T-helper 1 cell (primary cell): Measurements from ENCODE around the gene HDAC4.
A peak's percentile ranks its signal among the peaks of the same experiment; 100 is the strongest.

ENCODE experiments used
- DNase-seq, 5 donors: peaks; one replicate each; pipeline ENCODE4 v3.0.0-alpha.2; 2012 to 2020

HDAC4 gene

DNA sequence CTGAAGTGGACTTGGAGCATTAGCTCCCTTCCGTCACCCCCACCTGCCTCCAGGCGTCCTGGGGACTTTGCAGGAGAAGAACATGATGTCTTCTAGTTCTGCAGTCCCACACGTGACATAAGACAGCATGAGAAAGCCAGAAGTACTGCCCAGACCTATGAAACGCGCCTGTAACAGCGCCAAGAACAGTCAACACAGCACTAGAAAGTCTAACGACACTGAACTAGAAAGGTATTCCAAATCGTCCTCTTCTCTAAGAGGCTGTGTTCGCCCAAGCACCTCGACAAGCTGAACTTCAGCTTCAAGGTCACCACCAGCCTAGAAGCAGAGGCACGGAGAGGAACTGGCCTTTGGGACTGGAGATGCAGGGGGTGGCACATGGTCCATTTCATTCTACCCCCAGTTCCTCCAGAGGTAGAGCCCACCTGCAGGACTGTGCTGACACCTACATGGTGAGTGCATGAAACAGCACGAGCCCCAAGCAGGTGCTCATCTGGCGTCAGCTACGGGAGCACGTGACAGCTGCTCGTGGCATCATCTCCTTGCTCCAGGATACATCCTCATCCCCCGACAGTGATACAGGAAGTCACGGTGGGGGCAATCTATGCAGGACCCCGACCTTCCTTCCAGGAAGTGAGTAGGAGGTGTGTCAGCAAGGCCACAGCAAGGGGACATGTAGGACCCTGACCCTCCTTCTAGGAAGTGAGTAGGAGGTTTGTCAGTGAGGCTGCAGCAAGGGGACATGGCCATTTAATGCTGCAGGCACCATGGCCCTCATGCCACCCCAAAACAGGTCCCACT lies 3.7 kb downstream of the HDAC4 start:
- peak in 3 of 5 donors; percentile 17 to 35 (median 22) for DNase-seq

GRCh38 chr2:239395524-239395923 lies 5.3 kb downstream of the HDAC4 start:
- DNase-seq, result no peak

GRCh38 chr2:239394978-239395377 lies 5.8 kb downstream of the HDAC4 start:
- no peak for DNase-seq

GRCh38 chr2:239394346-239394945 lies 6.4 kb downstream of the HDAC4 start:
- no peak for DNase-seq

DNA sequence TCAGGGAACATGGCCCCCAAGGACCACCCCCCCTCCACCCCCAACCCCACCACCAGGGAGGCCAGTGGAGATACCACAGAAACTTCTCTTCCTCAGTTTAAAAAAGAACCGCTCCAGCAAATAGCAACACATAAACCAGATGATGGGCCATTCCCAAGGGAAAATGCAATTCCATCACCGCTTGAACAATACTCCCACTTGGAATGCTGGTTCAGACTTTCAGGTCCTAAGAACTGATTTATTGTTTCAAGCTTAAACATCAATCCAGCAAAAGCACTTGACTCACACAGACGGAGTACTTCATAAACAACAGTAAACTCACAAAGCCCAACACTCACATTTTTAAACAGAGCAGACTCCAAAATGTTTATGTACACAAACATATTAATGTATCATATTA lies 6.9 kb downstream of the HDAC4 start:
- DNase-seq, result no peak

- no peak for DNase-seq
Observed at GRCh38 chr2:239393388-239393940, 7.4 kb downstream of the HDAC4 start.

DNA sequence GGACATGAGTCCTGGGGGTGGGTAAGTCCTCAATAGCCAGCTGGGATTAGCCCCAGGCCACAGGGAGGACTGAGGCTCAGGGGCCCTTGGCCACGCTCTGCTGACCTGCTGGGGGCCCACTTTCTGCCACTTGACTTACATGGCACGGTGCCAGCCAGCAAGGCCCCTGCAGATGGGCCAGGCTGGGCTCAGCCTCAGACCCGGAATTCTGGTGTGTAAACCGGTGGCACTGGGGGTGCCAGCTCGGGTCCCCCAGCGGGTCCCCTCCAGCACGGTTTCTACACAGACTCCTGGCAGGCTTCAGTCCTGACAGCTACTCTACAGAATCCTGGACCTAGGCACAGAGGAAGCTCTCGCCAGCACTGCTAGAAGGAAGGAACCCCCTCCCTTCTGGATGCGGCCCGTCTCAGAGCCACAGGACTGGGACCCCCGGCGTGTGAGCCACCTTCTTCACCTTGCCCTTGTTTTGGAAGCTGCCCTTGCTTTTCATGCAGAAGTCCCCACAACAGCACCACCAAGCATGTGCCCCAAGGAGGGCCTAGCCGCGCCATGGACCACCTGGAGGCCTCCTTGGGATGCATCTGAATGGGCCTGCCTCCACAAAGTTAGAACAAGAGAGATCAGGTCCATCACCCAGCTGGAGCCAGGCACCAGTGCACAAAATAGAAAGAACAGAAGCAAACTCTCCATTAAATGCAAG lies 8.0 kb downstream of the HDAC4 start:
- no peak for DNase-seq

DNA sequence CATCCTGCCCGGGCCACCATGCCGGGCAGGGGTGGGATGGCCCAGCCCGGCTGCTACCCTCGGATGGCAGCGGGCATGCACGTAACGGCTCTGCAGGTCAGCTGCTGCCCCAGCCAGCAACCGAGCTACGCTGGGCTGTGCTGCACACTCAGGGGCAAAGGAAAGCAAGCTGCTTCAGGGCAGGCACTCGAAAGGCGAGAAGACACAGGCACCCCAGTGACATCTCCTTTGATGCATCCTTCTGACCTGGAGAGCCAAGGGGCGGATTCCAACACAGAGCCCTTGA lies 8.8 kb downstream of the HDAC4 start:
- no peak for DNase-seq

DNA sequence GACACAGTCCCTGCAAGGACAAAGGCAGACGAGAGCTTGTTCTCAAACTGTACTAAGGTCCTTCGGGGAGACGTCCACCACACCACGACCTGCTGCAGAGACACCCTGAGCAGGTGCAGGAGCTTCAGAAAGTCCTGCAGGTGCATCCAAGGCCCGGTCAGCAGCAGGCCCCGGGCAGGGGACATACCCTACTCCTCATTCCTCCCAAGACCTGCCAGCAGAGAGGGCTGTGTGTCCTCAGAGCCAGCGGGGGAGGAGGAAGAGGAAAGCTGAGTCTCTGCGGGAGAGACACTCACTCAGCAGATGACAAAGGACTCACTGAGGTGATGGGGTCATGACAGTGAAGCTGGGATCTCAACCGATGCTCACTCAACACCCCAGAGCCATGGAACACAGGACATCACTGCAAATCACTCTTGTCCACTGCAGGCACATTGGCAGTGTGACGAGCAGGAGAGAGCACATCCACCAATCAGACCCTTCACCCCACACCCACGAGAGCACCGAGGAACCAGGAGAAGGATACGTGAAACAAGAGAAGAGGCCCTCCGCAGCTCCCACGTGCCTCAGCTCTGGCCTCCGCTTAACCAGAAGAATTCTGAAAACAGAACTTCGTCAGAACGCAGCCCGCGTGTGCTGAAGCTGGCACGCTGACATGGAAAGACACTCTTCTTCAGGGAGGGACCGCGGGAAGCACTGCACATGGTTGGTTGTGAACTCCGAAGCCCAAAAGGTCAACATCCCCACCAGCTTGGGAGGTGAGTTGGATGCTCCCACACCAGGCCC lies 9.3 kb downstream of the HDAC4 start:
- no peak for DNase-seq

- DNase-seq, result no peak
Observed at GRCh38 chr2:239390546-239391285, 10.1 kb downstream of the HDAC4 start.

DNA sequence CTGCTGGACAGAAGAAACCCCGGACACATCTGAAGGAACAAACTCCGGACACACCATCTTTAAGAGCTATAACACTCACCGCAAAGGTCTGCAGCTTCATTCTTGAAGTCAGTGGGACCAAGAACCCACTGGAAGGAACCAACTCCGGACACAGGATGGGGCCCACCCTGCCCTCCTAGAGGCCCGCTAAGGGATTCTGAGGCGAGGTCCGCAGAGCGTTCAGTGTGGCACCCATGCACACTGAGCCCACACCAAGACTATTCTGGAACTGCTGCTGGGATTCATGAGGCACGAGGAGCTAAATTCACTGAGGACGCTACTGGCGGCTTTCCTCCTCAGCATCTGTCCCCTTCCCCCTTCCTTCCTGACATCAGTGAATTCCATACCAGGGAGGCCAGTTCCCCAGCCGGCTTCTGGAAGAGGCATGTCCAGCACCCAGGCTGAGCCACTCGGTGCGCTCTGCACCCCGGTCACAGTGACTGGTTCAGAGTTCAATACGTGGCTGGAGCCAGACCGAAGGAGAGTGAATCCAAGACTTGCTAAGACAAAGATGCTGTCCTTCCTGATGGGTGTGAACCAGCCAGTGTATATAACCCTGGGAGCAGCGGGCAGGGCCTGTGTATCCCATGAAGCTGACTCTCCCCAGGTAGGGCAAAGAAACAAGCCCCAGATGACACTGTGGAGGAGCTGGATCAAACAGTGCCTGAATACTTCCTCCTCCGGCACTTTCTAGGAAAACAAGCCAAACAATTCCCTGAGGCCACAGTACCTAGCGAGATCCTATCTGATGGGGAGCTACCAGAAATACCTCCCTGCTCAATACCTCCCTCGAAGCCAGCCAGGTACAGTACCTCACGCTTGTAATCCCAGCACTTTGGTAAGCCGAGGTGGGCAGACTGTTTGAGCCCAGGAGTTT lies 11.1 kb downstream of the HDAC4 start:
- DNase-seq, result no peak

GRCh38 chr2:239388236-239389151 lies 12.3 kb downstream of the HDAC4 start:
- no peak for DNase-seq

DNA sequence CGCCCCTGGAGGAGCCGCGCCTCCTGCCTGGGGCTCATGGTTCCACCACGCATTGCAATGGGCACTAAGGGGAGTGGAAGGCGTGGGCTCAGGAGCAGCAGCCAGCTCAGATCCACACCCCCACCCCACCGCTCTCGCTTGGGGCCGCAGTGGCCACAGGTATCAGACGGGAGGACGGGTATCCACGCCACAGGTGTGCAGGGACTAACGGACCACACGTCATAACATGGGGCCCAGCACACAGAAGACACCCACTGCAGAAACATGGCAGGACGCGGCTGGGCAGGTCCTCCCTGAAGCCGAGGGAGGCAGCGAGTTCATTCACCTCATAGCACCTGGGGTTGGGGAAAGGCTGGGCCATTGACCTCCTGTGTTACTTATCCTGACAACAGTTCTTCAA lies 13.0 kb downstream of the HDAC4 start:
- DNase-seq, result no peak

GRCh38 chr2:239386872-239387445 lies 13.9 kb downstream of the HDAC4 start:
- DNase-seq, result no peak

DNA sequence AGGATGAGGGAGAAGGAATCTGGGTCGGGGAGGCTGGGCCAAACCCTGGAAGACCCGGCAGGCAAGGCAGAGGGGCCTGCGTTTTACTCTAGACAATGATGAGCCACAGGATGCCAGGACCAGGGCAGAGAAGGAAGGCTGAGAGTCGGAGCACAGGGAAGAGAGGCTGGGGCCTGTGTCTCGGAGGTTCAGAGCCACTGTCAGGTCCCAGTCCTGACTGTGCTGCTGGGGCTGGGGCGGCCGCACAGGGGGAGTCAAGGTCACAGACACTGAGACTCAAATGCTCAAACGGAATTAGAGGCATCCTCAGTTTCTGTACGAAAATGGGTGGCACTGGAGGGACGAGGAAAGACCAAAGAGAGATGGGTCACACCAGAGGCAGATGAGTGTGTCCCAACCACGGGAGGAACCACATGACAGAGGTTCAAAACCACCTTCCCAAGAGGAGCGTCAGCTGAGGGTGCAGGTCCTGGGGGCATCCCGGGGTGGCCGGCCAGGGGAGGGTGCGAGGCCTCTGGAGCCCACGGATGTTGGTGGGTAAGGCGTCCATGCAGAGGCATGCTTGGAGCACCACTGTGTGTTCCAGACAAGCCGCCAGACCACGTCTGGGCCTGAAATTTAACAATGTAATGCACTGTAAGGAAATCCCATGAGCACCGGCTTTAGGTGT lies 14.7 kb downstream of the HDAC4 start:
- no peak for DNase-seq

DNA sequence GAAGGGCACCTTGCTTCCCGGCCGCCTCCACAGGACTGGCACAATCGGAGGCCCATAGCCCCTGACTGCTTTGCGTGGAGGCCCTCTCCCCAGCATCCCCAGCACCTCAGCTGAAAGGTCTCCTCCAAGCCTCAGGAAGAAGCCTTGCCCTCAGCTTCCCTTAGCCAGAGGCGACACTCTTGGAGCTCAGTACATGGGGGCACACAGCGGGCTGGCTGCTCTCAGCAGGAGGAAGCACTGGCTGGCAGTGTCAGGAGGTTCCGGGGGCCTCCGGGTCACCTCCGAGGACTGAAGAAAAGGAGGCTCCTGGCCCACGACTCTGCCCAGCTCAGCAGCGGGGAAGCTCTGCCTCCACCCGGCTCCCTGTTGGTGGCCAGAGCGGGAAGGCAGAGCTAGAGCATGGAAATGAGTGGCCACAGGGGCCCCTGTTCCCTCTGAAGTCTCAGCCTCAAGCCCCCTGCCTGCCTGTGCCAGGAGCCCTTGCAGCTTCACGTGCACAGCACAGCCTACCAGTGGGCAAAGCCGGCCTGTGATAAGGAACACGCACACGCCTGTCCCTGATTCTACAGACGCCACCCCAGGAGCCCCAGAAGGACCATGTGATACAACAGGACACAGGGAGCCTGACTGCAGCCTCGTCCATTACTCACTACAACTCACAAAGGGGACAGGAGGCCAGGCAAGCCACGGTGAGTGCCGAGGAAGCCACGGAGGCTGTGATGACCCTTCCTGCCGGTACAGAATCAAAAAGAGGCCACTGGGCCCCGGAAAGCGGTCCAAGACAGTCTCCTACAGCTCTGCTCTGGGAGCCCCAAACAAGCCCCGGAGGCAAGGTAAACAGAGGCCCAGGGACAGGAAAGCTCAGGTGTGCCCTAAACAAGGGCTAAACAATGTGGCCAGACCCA lies 15.5 kb downstream of the HDAC4 start:
- no peak for DNase-seq

DNA sequence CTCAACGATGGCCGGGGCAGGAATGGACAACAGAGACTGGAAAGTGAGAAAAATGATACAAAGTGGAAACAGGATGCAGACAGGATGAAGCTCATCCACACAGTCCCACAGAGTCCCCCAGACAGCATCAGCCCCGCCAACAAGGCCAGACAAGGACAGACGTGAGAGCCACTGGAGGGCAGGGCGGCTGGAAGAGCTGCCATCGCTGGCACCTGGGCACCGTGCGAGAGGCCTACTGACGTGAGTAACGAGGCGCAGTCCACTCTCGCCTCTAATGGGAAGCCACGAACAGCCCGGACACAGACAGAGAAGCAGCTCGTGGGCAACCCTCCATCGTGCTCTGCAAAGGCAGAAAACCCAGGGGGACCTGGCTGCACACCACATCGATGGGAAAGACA lies 17.1 kb downstream of the HDAC4 start:
- DNase-seq, result no peak
